A549 (cell line): ENCODE measurements around the gene SPATS2.

ENCODE experiments used
- EHMT2 ChIP-seq: fragments of 200-600 bp; sonication (generic); IDR thresholded peaks from 2 replicates; pipeline ENCODE4 v1.6.1; 2016; ENCODE audit warnings: antibody characterized with exemption, low read depth, mild to moderate bottlenecking, moderate library complexity
- EP300 ChIP-seq, 2 experiments: fragments of >200 bp; sonication (Bioruptor Twin); formaldehyde crosslinking; IDR thresholded peaks; 2 replicates in 1 of 2; 3 replicates in 1 of 2; pipeline ENCODE4 v1.6.1; 2016 to 2017
- MAZ ChIP-seq: fragments of 150-350 bp; IDR thresholded peaks from 2 replicates; pipeline ENCODE4 v1.6.1; 2014; ENCODE audit warnings: antibody characterized with exemption, low read depth, low read length, borderline replicate concordance
- TF ChIP-seq, protein P1 (sequence below): fragments of >200 bp; sonication (Bioruptor Twin); formaldehyde crosslinking; IDR thresholded peaks from 3 replicates; pipeline ENCODE4 v1.5.1; 2016
- TF ChIP-seq, protein P2 (sequence below): fragments of 450-650 bp; IDR thresholded peaks from 2 replicates; pipeline ENCODE4 v1.6.1; 2014; ENCODE audit warnings: antibody characterized with exemption

DNA sequence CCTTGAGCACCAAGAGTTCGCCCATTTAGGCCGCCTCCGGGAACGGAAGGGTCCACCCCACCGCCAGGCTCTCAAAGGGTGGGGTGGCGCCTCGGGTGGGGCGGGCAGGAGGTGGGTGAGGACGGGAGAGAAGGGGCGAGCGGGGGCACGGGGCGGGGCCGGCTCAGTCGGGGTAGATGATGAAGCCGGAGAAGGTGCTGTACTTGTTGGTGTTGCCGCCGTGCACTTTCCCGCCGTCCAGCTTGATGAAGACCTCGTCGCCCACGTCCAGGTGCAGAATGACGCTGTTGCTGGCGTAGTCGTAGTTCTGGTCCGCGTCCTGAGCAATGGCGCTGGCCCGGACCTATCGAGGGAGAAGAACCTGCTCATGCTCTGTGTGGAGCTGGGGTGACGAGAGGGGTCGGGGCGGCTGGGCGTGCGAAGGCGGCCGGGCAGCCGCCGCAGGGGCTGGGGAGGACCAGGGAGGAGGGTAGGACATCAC lies 34.3 kb upstream of the SPATS2 start:
- TF ChIP-seq, protein P1, sequence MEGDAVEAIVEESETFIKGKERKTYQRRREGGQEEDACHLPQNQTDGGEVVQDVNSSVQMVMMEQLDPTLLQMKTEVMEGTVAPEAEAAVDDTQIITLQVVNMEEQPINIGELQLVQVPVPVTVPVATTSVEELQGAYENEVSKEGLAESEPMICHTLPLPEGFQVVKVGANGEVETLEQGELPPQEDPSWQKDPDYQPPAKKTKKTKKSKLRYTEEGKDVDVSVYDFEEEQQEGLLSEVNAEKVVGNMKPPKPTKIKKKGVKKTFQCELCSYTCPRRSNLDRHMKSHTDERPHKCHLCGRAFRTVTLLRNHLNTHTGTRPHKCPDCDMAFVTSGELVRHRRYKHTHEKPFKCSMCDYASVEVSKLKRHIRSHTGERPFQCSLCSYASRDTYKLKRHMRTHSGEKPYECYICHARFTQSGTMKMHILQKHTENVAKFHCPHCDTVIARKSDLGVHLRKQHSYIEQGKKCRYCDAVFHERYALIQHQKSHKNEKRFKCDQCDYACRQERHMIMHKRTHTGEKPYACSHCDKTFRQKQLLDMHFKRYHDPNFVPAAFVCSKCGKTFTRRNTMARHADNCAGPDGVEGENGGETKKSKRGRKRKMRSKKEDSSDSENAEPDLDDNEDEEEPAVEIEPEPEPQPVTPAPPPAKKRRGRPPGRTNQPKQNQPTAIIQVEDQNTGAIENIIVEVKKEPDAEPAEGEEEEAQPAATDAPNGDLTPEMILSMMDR: no peak
- TF ChIP-seq EP300 (IDR thresholded peaks at IDR 0.05): no peak
- TF ChIP-seq, protein P2, sequence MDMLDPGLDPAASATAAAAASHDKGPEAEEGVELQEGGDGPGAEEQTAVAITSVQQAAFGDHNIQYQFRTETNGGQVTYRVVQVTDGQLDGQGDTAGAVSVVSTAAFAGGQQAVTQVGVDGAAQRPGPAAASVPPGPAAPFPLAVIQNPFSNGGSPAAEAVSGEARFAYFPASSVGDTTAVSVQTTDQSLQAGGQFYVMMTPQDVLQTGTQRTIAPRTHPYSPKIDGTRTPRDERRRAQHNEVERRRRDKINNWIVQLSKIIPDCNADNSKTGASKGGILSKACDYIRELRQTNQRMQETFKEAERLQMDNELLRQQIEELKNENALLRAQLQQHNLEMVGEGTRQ: no peak
- TF ChIP-seq MAZ: no peak
- no peak for TF ChIP-seq EHMT2
